ENCODE results near the gene CRIM1.

GRCh38 chr2:36539631-36540030 lies 184.1 kb downstream of the CRIM1 start:
- TF ChIP-seq EZH2 (optimal IDR thresholded peaks at IDR 0.05; ENCODE audit: low read depth, low read length), result no peak
- TF ChIP-seq, protein P1, sequence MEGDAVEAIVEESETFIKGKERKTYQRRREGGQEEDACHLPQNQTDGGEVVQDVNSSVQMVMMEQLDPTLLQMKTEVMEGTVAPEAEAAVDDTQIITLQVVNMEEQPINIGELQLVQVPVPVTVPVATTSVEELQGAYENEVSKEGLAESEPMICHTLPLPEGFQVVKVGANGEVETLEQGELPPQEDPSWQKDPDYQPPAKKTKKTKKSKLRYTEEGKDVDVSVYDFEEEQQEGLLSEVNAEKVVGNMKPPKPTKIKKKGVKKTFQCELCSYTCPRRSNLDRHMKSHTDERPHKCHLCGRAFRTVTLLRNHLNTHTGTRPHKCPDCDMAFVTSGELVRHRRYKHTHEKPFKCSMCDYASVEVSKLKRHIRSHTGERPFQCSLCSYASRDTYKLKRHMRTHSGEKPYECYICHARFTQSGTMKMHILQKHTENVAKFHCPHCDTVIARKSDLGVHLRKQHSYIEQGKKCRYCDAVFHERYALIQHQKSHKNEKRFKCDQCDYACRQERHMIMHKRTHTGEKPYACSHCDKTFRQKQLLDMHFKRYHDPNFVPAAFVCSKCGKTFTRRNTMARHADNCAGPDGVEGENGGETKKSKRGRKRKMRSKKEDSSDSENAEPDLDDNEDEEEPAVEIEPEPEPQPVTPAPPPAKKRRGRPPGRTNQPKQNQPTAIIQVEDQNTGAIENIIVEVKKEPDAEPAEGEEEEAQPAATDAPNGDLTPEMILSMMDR (IDR thresholded peaks at IDR 0.05; ENCODE audit: low read length), result no peak
